HEK293T (cell line): ENCODE results near the gene RGP1.

ENCODE experiments used
- ELF4 ChIP-seq: fragments of 450-650 bp; IDR thresholded peaks from 2 replicates; pipeline ENCODE4 v1.6.1; 2017; ENCODE audit warnings: antibody characterized with exemption
- SUZ12 ChIP-seq: fragments of 450-650 bp; IDR thresholded peaks from 2 replicates; pipeline ENCODE4 v1.6.1; 2016; ENCODE audit warnings: mild to moderate bottlenecking

- TF ChIP-seq SUZ12 (no peak), ELF4 (no peak)
Observed at GRCh38 chr9:35713578-35713977, 35.5 kb upstream of the RGP1 start.
